ENCODE data around the gene OTOG.

- TF ChIP-seq, protein P1, sequence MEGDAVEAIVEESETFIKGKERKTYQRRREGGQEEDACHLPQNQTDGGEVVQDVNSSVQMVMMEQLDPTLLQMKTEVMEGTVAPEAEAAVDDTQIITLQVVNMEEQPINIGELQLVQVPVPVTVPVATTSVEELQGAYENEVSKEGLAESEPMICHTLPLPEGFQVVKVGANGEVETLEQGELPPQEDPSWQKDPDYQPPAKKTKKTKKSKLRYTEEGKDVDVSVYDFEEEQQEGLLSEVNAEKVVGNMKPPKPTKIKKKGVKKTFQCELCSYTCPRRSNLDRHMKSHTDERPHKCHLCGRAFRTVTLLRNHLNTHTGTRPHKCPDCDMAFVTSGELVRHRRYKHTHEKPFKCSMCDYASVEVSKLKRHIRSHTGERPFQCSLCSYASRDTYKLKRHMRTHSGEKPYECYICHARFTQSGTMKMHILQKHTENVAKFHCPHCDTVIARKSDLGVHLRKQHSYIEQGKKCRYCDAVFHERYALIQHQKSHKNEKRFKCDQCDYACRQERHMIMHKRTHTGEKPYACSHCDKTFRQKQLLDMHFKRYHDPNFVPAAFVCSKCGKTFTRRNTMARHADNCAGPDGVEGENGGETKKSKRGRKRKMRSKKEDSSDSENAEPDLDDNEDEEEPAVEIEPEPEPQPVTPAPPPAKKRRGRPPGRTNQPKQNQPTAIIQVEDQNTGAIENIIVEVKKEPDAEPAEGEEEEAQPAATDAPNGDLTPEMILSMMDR (IDR thresholded peaks at IDR 0.05): no peak
- no peak for TF ChIP-seq POLR2A (IDR thresholded peaks at IDR 0.05)
Measured at GRCh38 chr11:17502630-17503029, 44.4 kb upstream of the OTOG start.
